Duodenal mucosa (tissue), 2 donors: ENCODE measurements around the gene DES.

Experiments used
- H3K27ac ChIP-seq: one replicate; pipeline ENCODE4 v1.7.0; 2013; ENCODE audit warnings: low read depth, low read length
- H3K27me3 ChIP-seq, 2 donors: one replicate each; pipeline ENCODE4 v1.7.0; 2013; ENCODE audit warnings: low read length in 2 of 2, control low read depth in 1 of 2; ENCODE audit not compliant: insufficient read depth in 2 of 2, control insufficient read depth in 1 of 2
- H3K36me3 ChIP-seq, 2 donors: one replicate each; pipeline ENCODE4 v1.7.0; 2013; ENCODE audit warnings: low read length in 2 of 2, control low read depth in 1 of 2; ENCODE audit not compliant: insufficient read depth in 2 of 2, control insufficient read depth in 1 of 2
- H3K4me1 ChIP-seq, 2 donors: one replicate each; pipeline ENCODE4 v1.7.0; 2013; ENCODE audit warnings: low read length in 2 of 2, control low read depth in 1 of 2; ENCODE audit not compliant: insufficient read depth in 2 of 2, control insufficient read depth in 1 of 2
- H3K4me3 ChIP-seq, 2 donors: one replicate each; pipeline ENCODE4 v1.7.0; 2013; ENCODE audit warnings: low read length in 2 of 2, low read depth in 1 of 2
- H3K9ac ChIP-seq, 2 donors: one replicate each; pipeline ENCODE4 v1.7.0; 2013; ENCODE audit warnings: low read length in 2 of 2, low read depth in 1 of 2
- H3K9me3 ChIP-seq, 2 donors: one replicate each; pipeline ENCODE4 v1.7.0; 2013; ENCODE audit warnings: low read length in 2 of 2, control low read depth in 1 of 2; ENCODE audit not compliant: control insufficient read depth in 1 of 2

The DES gene

GRCh38 chr2:219418155-219419011 is at the start of gene DES:
DES (plus strand) TSS chr2:219418377; CDS start chr2:219418463, 86 bp downstream.
- H3K27ac ChIP-seq: peak within 1 kb of the TSS; percentile 44
- H3K9me3 ChIP-seq: no peaks in the 10 kb centered on the region
- H3K36me3 ChIP-seq: no peaks in the 10 kb centered on the region
- H3K27me3 ChIP-seq: peaks cover 24 to 29% of the 10 kb centered on the region in 2 donors
- H3K9ac ChIP-seq: peak within 1 kb of the TSS in 1 of 2 donors; percentile 29
- no peaks in the 10 kb centered on the region for H3K4me1 ChIP-seq
- H3K4me3 ChIP-seq: peak within 1 kb of the TSS; percentile 13 to 40

GRCh38 chr2:219368690-219369191 is 49.4 kb upstream of the DES start:
- Histone ChIP-seq H3K9ac (no peak overlapping the region), H3K9me3 (no peaks in the 10 kb centered on the region), H3K36me3 (peaks cover 1 to 7% of the 10 kb centered on the region in 2 donors), H3K4me1 (peaks cover 4% of the 10 kb centered on the region in 2 donors), H3K27me3 (no peaks in the 10 kb centered on the region), H3K4me3 (no peak overlapping the region), H3K27ac (no peak overlapping the region)

- H3K27ac ChIP-seq: no peak overlapping the region
- peaks cover 4% of the 10 kb centered on the region in 2 donors for H3K4me1 ChIP-seq
- H3K27me3 ChIP-seq: no peaks in the 10 kb centered on the region
- H3K9ac ChIP-seq: no peak overlapping the region
- H3K9me3 ChIP-seq: no peaks in the 10 kb centered on the region
- H3K4me3 ChIP-seq: no peak overlapping the region
- H3K36me3 ChIP-seq: peaks cover 8 to 14% of the 10 kb centered on the region in 2 donors
These were observed 48.7 kb upstream of the DES start for GRCh38 chr2:219369447-219369861.

- H3K36me3 ChIP-seq: peaks cover 41 to 73% of the 10 kb centered on the region in 2 donors
- H3K4me1 ChIP-seq: no peaks in the 10 kb centered on the region
- H3K9me3 ChIP-seq: no peaks in the 10 kb centered on the region
- H3K4me3 ChIP-seq: no peak overlapping the region
- H3K27me3 ChIP-seq: no peaks in the 10 kb centered on the region
- no peak overlapping the region for H3K9ac ChIP-seq
- H3K27ac ChIP-seq: no peak overlapping the region
These were observed 39.9 kb upstream of the DES start for GRCh38 chr2:219378163-219378851.

GRCh38 chr2:219380926-219381325 is 37.3 kb upstream of the DES start:
- Histone ChIP-seq H3K27me3 (no peaks in the 10 kb centered on the region), H3K27ac (no peak overlapping the region), H3K36me3 (peaks cover 51 to 77% of the 10 kb centered on the region in 2 donors), H3K4me3 (no peak overlapping the region), H3K9me3 (no peaks in the 10 kb centered on the region), H3K9ac (no peak overlapping the region), H3K4me1 (peaks cover 0 to 10% of the 10 kb centered on the region in 2 donors)

GRCh38 chr2:219381448-219381847 is 36.7 kb upstream of the DES start:
- no peak overlapping the region for H3K9ac ChIP-seq
- H3K27me3 ChIP-seq: no peaks in the 10 kb centered on the region
- H3K36me3 ChIP-seq: peaks cover 56 to 80% of the 10 kb centered on the region in 2 donors
- H3K4me1 ChIP-seq: peaks cover 4 to 16% of the 10 kb centered on the region in 2 donors
- no peak overlapping the region for H3K27ac ChIP-seq
- no peak overlapping the region for H3K4me3 ChIP-seq
- no peaks in the 10 kb centered on the region for H3K9me3 ChIP-seq

GRCh38 chr2:219384083-219384713 is 34.0 kb upstream of the DES start:
- H3K27ac ChIP-seq: no peak overlapping the region
- peaks cover 58 to 70% of the 10 kb centered on the region in 2 donors for H3K36me3 ChIP-seq
- peaks cover 15 to 29% of the 10 kb centered on the region in 2 donors for H3K4me1 ChIP-seq
- no peaks in the 10 kb centered on the region for H3K9me3 ChIP-seq
- no peaks in the 10 kb centered on the region for H3K27me3 ChIP-seq
- no peak overlapping the region for H3K9ac ChIP-seq
- no peak overlapping the region for H3K4me3 ChIP-seq

GRCh38 chr2:219384859-219385258 is 33.3 kb upstream of the DES start:
- Histone ChIP-seq H3K27ac (no peak overlapping the region), H3K36me3 (peaks cover 58 to 70% of the 10 kb centered on the region in 2 donors), H3K4me3 (no peak overlapping the region), H3K27me3 (no peaks in the 10 kb centered on the region), H3K4me1 (peaks cover 15 to 29% of the 10 kb centered on the region in 2 donors), H3K9me3 (no peaks in the 10 kb centered on the region), H3K9ac (no peak overlapping the region)

GRCh38 chr2:219385958-219386520 is 32.1 kb upstream of the DES start:
- Histone ChIP-seq H3K27me3 (no peaks in the 10 kb centered on the region), H3K4me3 (peak overlapping the region; percentile 89 to 93), H3K36me3 (peaks cover 51 to 58% of the 10 kb centered on the region in 2 donors), H3K9me3 (no peaks in the 10 kb centered on the region), H3K4me1 (peaks cover 15 to 29% of the 10 kb centered on the region in 2 donors), H3K9ac (peak overlapping the region in 1 of 2 donors; percentile 81), H3K27ac (no peak overlapping the region)
